Omental fat pad (tissue), 4 donors: ENCODE results near the gene C19orf25. TPM values are rescaled to one million over a fixed set of nuclear protein-coding genes. Genes with fewer than 3 reads are reported as not detected.
A peak's percentile ranks its signal among the peaks of the same experiment; 100 is the strongest.

Experiments
- ATAC-seq: fragments of 150-250 bp; one replicate; pipeline ENCODE4 v1.9.1; 2016; ENCODE audit warnings: mild to moderate bottlenecking, moderate library complexity; ENCODE audit not compliant: low FRiP score
- DNase-seq: peaks from one replicate; pipeline ENCODE4 v3.0.0-alpha.2; 2019; ENCODE audit warnings: low spot score
- CTCF ChIP-seq, 3 donors: fragments of 450-650 bp; IDR thresholded peaks; one replicate each; pipeline ENCODE4 v1.5.1; 2016 to 2017; ENCODE audit warnings: antibody characterized with exemption in 3 of 3, mild to moderate bottlenecking in 3 of 3, moderate library complexity in 2 of 3
- total RNA-seq, 4 donors: library from RNA; depleted of rRNA; stranded (reverse); fragments of >200 nt; gene quantifications; one replicate each; pipeline ENCODE4 v1.1.0, GENCODE V29; 2016

The C19orf25 gene
- total RNA-seq, 4 donors from 2014 or later: 17.6 to 26.2 (median 20.6) TPM

GRCh38 chr19:1438933-1439354 lies 40.1 kb downstream of the C19orf25 start:
- DNase-seq: no peak
- ATAC-seq: peak; percentile 18
- no peak for TF ChIP-seq CTCF (IDR thresholded peaks at IDR 0.05)

GRCh38 chr19:1438035-1438932 lies 40.7 kb downstream of the C19orf25 start, which contains the start of gene RPS15:
RPS15 (plus strand) TSS chr19:1438396; CDS start chr19:1438426, 30 bp downstream.
- peak; percentile 87 for DNase-seq
- TF ChIP-seq CTCF (IDR thresholded peaks at IDR 0.05): peak in 2 of 3 donors; percentile 77 to 87
- ATAC-seq: peak; percentile 81

GRCh38 chr19:1437609-1438008 lies 41.4 kb downstream of the C19orf25 start:
- no peak for TF ChIP-seq CTCF (IDR thresholded peaks at IDR 0.05)
- ATAC-seq: no peak
- DNase-seq: no peak

- ATAC-seq (no peak), DNase-seq (no peak)
- no peak for TF ChIP-seq CTCF (IDR thresholded peaks at IDR 0.05)
Measured at GRCh38 chr19:1435378-1435989, 43.5 kb downstream of the C19orf25 start.

GRCh38 chr19:1434577-1435060 lies 44.4 kb downstream of the C19orf25 start:
- DNase-seq: no peak
- TF ChIP-seq CTCF (IDR thresholded peaks at IDR 0.05): no peak
- no peak for ATAC-seq

GRCh38 chr19:1434040-1434366 lies 45.0 kb downstream of the C19orf25 start:
- no peak for TF ChIP-seq CTCF (IDR thresholded peaks at IDR 0.05)
- ATAC-seq: no peak

More at GRCh38 chr19:1434040-1434366, 45.0 kb downstream of the C19orf25 start:
- DNase-seq: no peak
